ENCODE results near the gene LRRC75B.
"Not testable (repeated sequence)": the region's sequence is repeated elsewhere in the genome, so short reads cannot be mapped to it uniquely, and the experiment has no call there.

The LRRC75B gene

GRCh38 chr22:24552503-24553286 is 40.2 kb downstream of the LRRC75B start:
- DNase-seq = not testable (repeated sequence)

DNA sequence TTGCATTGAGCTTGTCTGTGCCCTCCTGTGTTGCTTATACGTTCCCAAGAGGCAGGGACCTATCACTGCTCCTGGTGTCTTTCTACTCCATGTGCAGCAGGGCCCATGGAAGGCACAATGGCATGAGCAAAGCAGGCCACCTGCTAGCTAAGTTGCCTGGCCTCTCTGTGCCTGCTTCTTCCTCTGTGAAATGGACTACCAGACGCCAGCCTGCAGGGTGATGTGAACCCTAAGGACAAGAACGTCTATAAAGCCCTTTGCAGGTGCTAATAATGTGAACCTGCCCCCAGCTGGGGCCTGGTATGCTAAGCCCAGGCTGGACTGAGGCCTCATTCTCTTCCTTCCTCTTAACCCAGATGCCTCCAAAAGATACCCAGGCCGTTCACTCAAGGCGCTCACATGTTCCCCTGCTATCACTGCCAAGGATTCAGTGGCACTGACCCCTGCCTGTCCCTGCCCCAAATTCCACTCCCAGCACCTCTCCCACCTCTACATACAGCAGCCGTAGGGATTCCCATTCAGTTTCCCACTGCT is 41.9 kb downstream of the LRRC75B start:
- DNase-seq = no peak

DNA sequence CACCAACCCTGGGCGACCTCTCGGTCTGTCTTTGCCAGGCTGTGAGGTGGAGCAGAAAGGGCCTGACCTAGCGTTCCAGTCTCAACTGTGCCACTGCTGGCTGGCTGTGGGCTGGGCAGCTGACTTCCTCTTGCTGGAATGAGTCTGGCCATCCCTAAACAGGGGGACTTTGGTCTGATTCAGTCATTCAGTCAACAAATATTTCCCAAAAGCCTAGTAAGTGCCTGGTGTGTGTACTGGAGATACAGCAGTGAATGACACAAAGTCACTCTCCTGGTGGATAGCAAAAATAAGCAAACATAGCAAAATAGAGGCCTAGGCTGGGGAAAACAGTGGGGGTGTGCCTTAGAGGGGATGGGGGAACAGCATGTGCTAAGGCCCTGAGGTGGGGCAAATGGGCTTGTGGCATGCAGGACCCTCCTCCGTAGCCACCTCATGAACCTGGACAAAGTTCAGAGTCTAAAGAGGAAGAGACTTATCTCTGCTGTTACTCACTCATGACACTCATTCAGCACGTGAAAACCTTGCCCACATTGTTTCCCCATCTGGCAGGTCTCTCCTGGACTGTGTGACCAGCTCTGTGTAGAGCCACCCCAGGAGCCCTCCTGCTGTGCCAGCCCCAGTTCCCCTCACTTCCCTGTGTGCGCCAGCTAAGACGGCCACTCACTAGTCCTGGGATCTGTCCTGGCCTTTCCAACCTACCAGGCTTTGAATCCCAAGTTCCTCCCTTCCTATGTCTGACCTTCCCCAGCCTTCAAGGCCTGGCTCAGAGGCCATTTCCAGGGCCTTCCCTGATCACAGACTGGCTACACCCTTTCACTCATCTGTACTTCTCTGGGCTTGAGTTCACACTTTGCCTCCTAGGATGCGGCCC is 42.6 kb downstream of the LRRC75B start:
- DNase-seq = no peak

DNA sequence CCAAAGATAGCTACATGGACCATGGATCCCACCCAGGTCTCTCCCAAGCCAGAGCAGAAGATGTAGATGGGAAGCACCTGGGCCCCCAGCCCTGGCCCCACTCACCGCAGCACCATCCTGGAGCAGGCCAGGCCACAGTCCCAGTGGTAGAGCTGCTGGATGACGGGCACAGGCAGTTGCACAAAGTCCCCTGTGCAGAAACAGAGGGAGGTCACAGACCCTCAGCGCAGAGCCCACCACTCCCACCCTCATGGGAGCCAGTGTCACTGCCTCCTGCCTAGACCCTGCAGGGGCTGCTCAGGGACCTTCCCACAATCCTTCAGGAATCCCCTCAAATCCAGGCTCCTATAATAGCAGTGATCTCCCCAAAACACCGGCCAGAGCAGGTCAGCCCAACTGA is 44.1 kb downstream of the LRRC75B start:
- DNase-seq = no peak

- no peak for DNase-seq
These were observed 49.1 kb downstream of the LRRC75B start for GRCh38 chr22:24543679-24544243.

DNA sequence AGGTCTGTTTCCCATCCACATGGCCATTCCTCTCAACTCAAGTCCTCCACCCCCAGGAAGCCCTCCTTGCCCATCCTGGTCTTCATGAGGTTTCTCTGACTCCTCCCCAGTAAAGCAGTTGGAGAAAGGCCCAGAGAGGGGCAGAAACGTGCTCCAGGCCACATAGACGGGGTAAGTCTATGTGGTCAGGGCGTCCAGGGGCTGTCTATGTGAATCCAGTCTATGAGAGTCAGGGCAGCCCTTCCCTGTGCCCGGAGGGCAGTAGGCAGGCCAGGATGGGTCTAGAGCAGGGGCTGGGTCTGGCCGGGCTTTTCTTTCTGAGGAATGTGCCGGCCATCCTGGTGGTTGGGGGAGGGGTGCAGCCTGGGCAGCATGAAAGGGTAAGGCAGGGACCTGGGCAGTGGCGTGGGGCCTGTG is 49.7 kb downstream of the LRRC75B start:
- DNase-seq = no peak

DNA sequence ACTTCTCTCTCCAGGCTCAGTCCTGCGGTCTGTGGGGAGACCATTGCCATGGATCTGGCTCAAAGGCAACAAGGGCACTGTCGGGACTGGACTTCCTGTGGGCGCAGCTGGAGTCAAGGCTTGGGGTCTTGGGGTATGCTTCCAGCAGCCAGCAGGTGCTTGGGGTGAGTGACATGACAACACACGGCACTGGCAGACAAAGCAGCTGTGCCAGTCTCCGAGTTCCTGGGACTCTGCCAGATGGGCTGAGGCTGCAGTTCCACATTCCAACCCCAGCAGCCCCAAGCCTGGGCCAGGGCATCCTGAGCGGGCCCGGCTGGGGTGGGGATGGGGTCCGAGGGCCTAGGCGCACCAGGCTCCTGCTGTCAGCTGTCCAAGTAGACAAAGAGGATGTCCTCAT is 50.2 kb downstream of the LRRC75B start:
- DNase-seq = no peak

DNA sequence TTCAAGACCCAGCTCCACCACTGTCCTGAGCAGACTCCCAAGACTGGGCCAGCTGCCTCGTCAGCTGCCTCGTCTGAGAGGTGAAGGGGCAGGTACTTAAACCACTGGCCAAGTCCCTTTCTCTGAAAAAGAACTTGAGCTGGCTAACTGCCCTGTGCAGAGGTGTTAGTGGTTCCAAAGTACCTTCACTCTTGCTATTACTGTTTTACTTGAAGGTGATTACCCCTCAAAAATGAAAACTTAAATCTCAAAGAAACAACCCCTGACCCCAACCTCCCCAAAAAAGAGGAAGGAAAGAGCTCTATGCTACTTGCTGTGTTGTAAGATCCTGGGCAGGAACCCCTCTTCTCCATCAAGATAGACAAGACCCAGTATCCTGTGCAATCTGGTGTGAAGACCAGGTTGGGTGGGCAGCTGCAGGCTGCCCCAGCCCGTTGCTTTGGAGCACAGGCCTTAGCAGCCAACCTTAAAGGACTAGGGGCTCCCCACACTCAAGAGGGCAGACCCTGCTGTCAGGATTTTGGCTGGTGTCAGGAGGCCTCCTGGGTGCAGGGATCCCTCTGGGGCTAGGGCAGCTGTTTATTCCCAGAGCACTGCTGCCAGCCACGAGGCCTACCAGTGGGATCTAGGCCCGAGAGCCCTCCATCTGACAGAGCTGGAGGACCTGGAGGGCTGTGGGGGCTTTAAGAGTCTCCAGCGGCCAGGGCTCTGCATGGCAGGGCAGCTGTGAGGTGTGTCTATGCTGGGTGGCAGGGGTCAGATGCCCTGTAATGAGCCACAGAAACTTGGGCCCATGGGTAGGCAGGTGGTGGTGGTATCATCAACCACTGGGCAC is 51.0 kb downstream of the LRRC75B start:
- no peak for DNase-seq

- DNase-seq = no peak
These were observed 52.4 kb downstream of the LRRC75B start for GRCh38 chr22:24540470-24540869.

DNA sequence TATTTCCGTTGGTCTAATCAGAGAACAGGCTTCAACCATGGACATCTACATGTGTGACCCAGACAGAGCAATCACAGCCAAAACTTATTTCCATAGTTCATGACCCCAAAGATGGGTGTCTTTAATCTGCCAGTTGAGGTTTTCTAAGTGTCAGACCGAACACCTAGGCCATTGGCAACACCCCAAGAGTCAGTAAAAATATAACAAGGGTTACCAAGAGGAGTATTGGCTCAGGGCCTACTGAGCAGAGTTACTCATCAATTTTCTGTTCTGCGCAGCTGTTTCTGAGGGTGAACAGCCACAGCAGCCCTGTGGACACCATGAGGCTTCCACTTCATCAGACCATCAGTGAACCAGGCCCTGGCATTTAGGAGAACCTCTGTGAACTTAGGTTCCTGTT is 56.8 kb downstream of the LRRC75B start:
- no peak for DNase-seq
